Ishikawa (cell line): ENCODE results near the gene PPFIBP2.

Experiments
- CEBPB ChIP-seq: IDR thresholded peaks from 2 replicates; pipeline ENCODE4 v1.6.1; 2012
- CREB1 ChIP-seq: IDR thresholded peaks from 2 replicates; pipeline ENCODE4 v1.6.1; 2012; ENCODE audit warnings: low read depth
- EGR1 ChIP-seq: IDR thresholded peaks from 2 replicates; pipeline ENCODE4 v1.6.1; 2012
- EP300 ChIP-seq: IDR thresholded peaks from 2 replicates; pipeline ENCODE4 v1.6.1; 2012; ENCODE audit warnings: borderline replicate concordance
- FOXM1 ChIP-seq: IDR thresholded peaks from 2 replicates; pipeline ENCODE4 v1.6.1; 2012; ENCODE audit warnings: low read depth, borderline replicate concordance
- NFIC ChIP-seq: IDR thresholded peaks from 2 replicates; pipeline ENCODE4 v1.6.1; 2012
- RAD21 ChIP-seq: IDR thresholded peaks from 2 replicates; pipeline ENCODE4 v1.6.1; 2012; ENCODE audit warnings: low read depth
- TAF1 ChIP-seq: IDR thresholded peaks from 2 replicates; pipeline ENCODE4 v1.6.1; 2012; ENCODE audit warnings: low read depth, mild to moderate bottlenecking
- TCF12 ChIP-seq: IDR thresholded peaks from 2 replicates; pipeline ENCODE4 v1.6.1; 2012; ENCODE audit warnings: low read depth
- TEAD4 ChIP-seq: IDR thresholded peaks from 2 replicates; pipeline ENCODE4 v1.6.1; 2012
- YY1 ChIP-seq: IDR thresholded peaks from 2 replicates; pipeline ENCODE4 v1.6.1; 2012; ENCODE audit warnings: low read depth
- ZBTB7A ChIP-seq: IDR thresholded peaks from 2 replicates; pipeline ENCODE4 v1.6.1; 2012; ENCODE audit warnings: low read depth
- TF ChIP-seq, protein P1 (sequence below): IDR thresholded peaks from 2 replicates; pipeline ENCODE4 v1.6.1; 2012
- TF ChIP-seq, protein P2 (sequence below): IDR thresholded peaks from 2 replicates; pipeline ENCODE4 v1.6.1; 2012
- TF ChIP-seq, protein P3 (sequence below): IDR thresholded peaks from 2 replicates; pipeline ENCODE4 v1.6.1; 2012; ENCODE audit warnings: low read depth, mild to moderate bottlenecking

The PPFIBP2 gene

DNA sequence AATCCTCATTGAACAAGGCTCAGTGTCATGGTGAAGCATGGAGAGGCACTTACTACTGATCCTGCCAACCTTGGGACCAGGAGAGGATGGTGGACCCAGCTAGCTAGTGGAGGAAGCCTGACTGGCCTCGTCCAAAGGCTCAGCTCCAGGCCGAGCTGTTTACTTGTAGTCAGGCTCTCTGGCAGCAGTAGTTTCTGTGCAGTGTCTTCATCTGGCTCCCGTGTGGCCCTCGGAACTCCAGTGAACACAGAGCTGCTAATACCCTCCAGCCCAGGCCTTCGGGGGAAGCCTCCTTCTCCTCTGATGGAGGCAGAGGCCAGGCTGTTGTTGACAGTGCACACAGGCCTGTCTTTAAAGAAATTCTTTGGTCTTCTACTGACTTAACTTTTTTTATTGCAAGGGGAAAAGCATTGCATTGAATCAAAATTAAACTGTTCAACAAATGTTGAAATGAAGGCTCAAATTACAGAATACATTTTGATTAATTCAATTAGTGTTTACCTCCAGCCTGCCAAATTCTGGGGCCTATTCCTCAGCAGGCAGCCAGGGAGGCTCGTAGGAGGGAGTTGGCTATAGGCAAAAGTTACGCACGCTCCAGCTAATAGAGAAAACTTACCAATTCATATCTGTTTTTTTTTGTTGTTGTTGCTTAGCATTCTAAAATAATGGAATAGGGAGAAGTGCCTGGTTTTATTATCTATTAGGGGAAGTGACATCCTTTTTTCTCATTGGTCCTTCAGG lies 18.8 kb downstream of the PPFIBP2 start:
- TF ChIP-seq, protein P1, sequence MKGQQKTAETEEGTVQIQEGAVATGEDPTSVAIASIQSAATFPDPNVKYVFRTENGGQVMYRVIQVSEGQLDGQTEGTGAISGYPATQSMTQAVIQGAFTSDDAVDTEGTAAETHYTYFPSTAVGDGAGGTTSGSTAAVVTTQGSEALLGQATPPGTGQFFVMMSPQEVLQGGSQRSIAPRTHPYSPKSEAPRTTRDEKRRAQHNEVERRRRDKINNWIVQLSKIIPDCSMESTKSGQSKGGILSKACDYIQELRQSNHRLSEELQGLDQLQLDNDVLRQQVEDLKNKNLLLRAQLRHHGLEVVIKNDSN, result no peak

DNA sequence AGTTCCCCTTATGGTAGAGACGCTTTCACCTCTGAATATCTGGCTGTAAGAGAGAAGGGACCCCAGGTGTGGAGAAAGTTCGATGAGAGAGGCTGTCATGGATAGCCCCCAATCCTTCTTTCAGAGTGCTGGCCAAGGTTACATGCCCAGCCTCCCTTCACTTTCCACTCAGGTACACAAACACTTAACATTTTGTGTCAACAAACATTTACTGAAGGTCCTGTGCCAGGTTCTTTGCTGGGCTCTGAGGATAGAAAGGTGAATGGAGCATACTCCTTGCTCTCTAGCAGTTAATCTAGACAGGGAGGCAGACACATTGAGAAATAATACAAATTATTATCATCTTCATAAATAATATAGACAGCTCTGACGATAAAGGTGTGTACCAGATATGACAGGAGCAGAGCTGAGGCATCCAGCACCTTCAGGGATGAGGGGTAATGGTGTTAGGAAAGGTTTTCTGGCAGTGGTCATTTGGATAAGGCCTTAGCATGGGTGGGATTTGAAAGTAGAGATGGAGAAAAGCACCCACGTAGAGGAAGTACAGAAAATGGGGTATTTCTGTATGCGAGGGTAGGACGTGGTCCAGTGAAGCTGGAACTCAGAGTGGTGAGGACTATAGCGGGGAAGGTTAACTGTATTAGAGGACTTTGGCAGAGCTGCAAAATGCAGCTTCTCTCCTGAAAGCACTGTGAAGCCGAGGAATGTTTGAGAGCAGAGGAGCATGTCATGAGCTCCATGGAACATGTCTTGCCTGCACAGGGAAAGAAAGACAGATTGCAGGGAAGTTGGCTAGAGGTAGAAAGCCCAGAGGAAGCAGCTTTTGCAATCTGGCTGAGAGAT lies 19.6 kb downstream of the PPFIBP2 start:
- TF ChIP-seq CEBPB, result no peak
- TF ChIP-seq FOXM1, result no peak
- no peak for TF ChIP-seq NFIC
- no peak for TF ChIP-seq TEAD4
- TF ChIP-seq, protein P2, sequence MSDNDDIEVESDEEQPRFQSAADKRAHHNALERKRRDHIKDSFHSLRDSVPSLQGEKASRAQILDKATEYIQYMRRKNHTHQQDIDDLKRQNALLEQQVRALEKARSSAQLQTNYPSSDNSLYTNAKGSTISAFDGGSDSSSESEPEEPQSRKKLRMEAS, result no peak
- no peak for TF ChIP-seq RAD21
- no peak for TF ChIP-seq TCF12
- no peak for TF ChIP-seq ZBTB7A
- TF ChIP-seq, protein P3, sequence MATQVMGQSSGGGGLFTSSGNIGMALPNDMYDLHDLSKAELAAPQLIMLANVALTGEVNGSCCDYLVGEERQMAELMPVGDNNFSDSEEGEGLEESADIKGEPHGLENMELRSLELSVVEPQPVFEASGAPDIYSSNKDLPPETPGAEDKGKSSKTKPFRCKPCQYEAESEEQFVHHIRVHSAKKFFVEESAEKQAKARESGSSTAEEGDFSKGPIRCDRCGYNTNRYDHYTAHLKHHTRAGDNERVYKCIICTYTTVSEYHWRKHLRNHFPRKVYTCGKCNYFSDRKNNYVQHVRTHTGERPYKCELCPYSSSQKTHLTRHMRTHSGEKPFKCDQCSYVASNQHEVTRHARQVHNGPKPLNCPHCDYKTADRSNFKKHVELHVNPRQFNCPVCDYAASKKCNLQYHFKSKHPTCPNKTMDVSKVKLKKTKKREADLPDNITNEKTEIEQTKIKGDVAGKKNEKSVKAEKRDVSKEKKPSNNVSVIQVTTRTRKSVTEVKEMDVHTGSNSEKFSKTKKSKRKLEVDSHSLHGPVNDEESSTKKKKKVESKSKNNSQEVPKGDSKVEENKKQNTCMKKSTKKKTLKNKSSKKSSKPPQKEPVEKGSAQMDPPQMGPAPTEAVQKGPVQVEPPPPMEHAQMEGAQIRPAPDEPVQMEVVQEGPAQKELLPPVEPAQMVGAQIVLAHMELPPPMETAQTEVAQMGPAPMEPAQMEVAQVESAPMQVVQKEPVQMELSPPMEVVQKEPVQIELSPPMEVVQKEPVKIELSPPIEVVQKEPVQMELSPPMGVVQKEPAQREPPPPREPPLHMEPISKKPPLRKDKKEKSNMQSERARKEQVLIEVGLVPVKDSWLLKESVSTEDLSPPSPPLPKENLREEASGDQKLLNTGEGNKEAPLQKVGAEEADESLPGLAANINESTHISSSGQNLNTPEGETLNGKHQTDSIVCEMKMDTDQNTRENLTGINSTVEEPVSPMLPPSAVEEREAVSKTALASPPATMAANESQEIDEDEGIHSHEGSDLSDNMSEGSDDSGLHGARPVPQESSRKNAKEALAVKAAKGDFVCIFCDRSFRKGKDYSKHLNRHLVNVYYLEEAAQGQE, result no peak

DNA sequence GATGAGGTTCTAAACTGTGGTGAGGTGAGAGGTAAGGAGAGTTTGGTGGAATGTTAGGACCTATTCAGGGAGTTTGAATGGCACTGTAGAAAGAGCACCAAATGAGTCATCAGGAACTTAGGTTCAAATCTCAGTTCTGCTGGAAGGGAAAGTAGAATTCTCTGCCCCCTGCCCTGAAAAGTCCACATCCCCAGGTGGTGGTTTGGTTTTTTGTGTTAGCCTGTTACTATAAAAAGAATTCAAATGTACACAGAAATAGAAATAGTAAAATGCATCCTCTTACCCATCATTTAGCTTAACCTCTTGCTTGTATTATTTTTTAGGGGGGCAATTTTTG lies 20.2 kb downstream of the PPFIBP2 start:
- TF ChIP-seq CREB1 (no peak), ZBTB7A (no peak), TCF12 (no peak), YY1 (no peak)

DNA sequence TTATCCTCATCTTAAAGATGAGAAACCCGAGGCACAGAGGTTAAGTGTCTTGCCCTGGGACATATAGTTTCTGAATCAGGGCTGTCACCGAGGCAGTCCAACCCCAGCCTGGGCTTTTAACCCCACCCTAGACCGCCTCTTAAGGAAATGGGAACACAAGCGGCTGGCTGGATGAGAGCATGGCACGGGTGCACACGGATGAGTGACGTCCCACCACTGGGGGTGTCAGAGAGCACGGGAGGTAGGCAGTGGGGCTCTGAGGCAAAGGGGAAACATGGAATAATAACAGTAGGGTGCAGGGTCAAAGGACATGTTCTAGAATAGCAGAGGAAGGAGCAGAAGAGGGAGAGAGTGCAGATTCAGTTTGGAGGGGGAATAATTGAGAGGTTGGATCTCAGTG lies 22.3 kb downstream of the PPFIBP2 start:
- TF ChIP-seq TEAD4 (no peak), YY1 (no peak), EGR1 (no peak)

DNA sequence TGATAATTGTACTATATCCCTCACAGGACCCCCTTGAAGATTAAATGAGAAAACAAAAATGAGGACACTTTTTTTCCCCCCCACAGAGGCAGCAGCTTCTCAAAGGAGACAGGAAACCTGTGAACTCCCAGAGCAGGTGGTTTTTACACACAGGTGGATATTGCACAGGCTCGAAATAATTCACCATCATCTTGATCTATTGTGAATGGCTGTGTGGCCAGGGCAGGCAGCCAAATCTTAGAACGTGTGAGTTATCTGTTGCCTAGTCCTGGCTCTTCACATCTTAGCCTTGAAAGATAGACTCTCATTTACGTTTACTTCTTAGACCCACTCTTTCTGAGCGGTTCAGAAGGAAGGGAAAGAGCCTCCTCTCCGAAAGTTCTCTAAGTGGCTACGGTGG lies 23.5 kb downstream of the PPFIBP2 start:
- TF ChIP-seq, protein P1, result no peak
- TF ChIP-seq TAF1 (no peak), ZBTB7A (no peak), RAD21 (no peak), EGR1 (no peak), TCF12 (no peak)

DNA sequence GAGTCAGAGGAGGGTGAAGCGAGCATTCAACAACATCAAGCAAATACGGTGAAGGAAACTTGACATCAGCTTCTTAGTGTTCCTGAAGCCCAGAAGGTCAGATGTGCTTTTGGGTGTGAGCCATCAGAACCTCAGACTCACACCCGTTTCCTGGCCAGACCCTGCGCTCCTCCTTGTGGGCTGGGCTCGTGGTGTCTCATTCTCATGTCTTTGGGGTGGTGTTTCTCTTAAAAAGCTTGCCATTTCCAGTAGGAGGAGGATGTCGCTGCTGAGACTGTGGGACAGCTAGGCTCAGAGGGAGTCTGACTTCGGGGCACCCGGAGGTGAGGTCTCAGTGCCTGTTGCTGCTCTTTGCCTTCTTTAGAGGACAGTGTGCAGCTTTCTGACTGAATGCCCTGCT lies 24.2 kb downstream of the PPFIBP2 start:
- TF ChIP-seq, protein P1, result no peak
- TF ChIP-seq EP300 (no peak), RAD21 (no peak), ZBTB7A (no peak), CEBPB (no peak), TCF12 (no peak), YY1 (no peak), NFIC (no peak), FOXM1 (no peak), TAF1 (no peak), TEAD4 (no peak), EGR1 (no peak), CREB1 (no peak)
- TF ChIP-seq, protein P3, result no peak
- TF ChIP-seq, protein P2, result no peak
